SU-DHL-6 (cell line): ENCODE measurements around the gene ADD1.

Experiments
- H2AFZ ChIP-seq: fragments of 200-600 bp; sonication (generic); 2 replicates; pipeline ENCODE4 v1.6.1; 2014; ENCODE audit warnings: low read depth, mild to moderate bottlenecking, moderate library complexity, mixed read lengths, antibody characterized with exemption, low read length; ENCODE audit not compliant: severe bottlenecking
- H3F3A ChIP-seq: fragments of 200-600 bp; shearing (Covaris generic); 2 replicates; pipeline ENCODE4 v1.6.0; 2016; ENCODE audit warnings: antibody characterized with exemption, mild to moderate bottlenecking; ENCODE audit not compliant: insufficient read depth
- H3K27ac ChIP-seq: fragments of 200-600 bp; sonication (generic); 2 replicates; pipeline ENCODE4 v1.5.1; 2016; ENCODE audit warnings: low read depth, mild to moderate bottlenecking, low read length, moderate library complexity, mixed read lengths
- H3K27me3 ChIP-seq: fragments of 200-600 bp; sonication (generic), shearing (Covaris generic); 2 replicates; pipeline ENCODE4 v1.6.0; 2014; ENCODE audit warnings: mild to moderate bottlenecking, low read length
- H3K36me3 ChIP-seq: fragments of 200-600 bp; sonication (generic); 2 replicates; pipeline ENCODE4 v1.6.1; 2014; ENCODE audit warnings: mild to moderate bottlenecking, low read length, mixed read lengths
- H3K4me2 ChIP-seq: fragments of 300-600, 200-600 bp; shearing (Covaris generic), sonication (generic); 2 replicates; pipeline ENCODE4 v1.6.0; 2014; ENCODE audit warnings: low read length, low read depth, mild to moderate bottlenecking; ENCODE audit not compliant: poor library complexity, severe bottlenecking
- H3K4me3 ChIP-seq: fragments of 200-600 bp; sonication (generic); 2 replicates; pipeline ENCODE4 v1.5.1; 2014; ENCODE audit warnings: antibody characterized with exemption, low read length, mild to moderate bottlenecking, mixed read lengths; ENCODE audit not compliant: insufficient read depth, poor library complexity, severe bottlenecking
- H3K79me2 ChIP-seq: fragments of 200-600 bp; sonication (generic); 2 replicates; pipeline ENCODE4 v1.6.1; 2014; ENCODE audit warnings: mild to moderate bottlenecking, low read length, moderate library complexity; ENCODE audit not compliant: insufficient read depth
- H3K9ac ChIP-seq: fragments of 200-600 bp; sonication (generic); 2 replicates; pipeline ENCODE4 v1.7.0; 2014; ENCODE audit warnings: mild to moderate bottlenecking, low read length
- H3K9me2 ChIP-seq: fragments of 200-600 bp; sonication (generic); replicated peaks from 2 replicates; pipeline ENCODE4 v1.6.1; 2014; ENCODE audit warnings: low read length; ENCODE audit not compliant: insufficient read depth
- H3K9me3 ChIP-seq: fragments of 200-600 bp; sonication (generic); 2 replicates; pipeline ENCODE4 v1.6.1; 2014; ENCODE audit warnings: low read length, mixed read lengths; ENCODE audit not compliant: insufficient read depth
- H4K20me1 ChIP-seq: fragments of 200-600 bp; sonication (generic); 2 replicates; pipeline ENCODE4 v1.6.1; 2014; ENCODE audit warnings: low read depth, mild to moderate bottlenecking, antibody characterized with exemption, low read length, moderate library complexity, mixed read lengths
- CTCF ChIP-seq: fragments of 200-600 bp; sonication (generic); IDR thresholded peaks from one replicate; pipeline ENCODE4 v1.5.1; 2017; ENCODE audit warnings: antibody characterized with exemption, mild to moderate bottlenecking, low read length, moderate library complexity; ENCODE audit not compliant: insufficient read depth, poor library complexity, severe bottlenecking
- EZH2phosphoT487 ChIP-seq: fragments of 200-600 bp; sonication (generic), shearing (Covaris generic); conservative IDR thresholded peaks from 2 replicates; pipeline ENCODE4 v1.6.1; 2018; ENCODE audit warnings: mild to moderate bottlenecking, antibody characterized with exemption, low read length, moderate library complexity, mixed read lengths

The ADD1 gene

GRCh38 chr4:2931512-2932301 lies 88.1 kb downstream of the ADD1 start:
- peaks cover 18% of the 10 kb centered on the region for H3F3A ChIP-seq
- H3K9ac ChIP-seq = peak overlapping the region; percentile 14; the same call in 1 of the 2 replicates
- H3K9me2 ChIP-seq = no peaks in the 10 kb centered on the region
- H3K27ac ChIP-seq = peak overlapping the region; percentile 42; the same call in 1 of the 2 replicates
- peak overlapping the region; percentile 70 for H3K4me2 ChIP-seq
- no peak overlapping the region for H3K4me3 ChIP-seq
- TF ChIP-seq EZH2phosphoT487 (no peak), CTCF (peak; percentile 51)
- no peak overlapping the region for H2AFZ ChIP-seq
- no peaks in the 10 kb centered on the region for H3K36me3 ChIP-seq
- no peaks in the 10 kb centered on the region for H4K20me1 ChIP-seq
- no peaks in the 10 kb centered on the region for H3K9me3 ChIP-seq
- peaks cover 6% of the 10 kb centered on the region; the same call in 1 of the 2 replicates for H3K79me2 ChIP-seq
- H3K27me3 ChIP-seq = no peaks in the 10 kb centered on the region

- no peaks in the 10 kb centered on the region for H3K9me3 ChIP-seq
- H3K4me3 ChIP-seq = no peak overlapping the region
- no peaks in the 10 kb centered on the region for H3K36me3 ChIP-seq
- peaks cover 6% of the 10 kb centered on the region; the same call in 1 of the 2 replicates for H3K79me2 ChIP-seq
- no peaks in the 10 kb centered on the region for H4K20me1 ChIP-seq
- H3K27me3 ChIP-seq = no peaks in the 10 kb centered on the region
- H2AFZ ChIP-seq = no peak overlapping the region
- H3K9me2 ChIP-seq = no peaks in the 10 kb centered on the region
- TF ChIP-seq CTCF (no peak), EZH2phosphoT487 (no peak)
- peak overlapping the region; percentile 48 for H3K27ac ChIP-seq
- H3K4me2 ChIP-seq = peak overlapping the region; percentile 70
- H3K9ac ChIP-seq = peak overlapping the region; percentile 62; the same call in 1 of the 2 replicates
- peaks cover 24% of the 10 kb centered on the region for H3F3A ChIP-seq
These were observed 88.8 kb downstream of the ADD1 start for GRCh38 chr4:2932321-2932950.

- TF ChIP-seq CTCF (no peak), EZH2phosphoT487 (no peak)
- peak overlapping the region; percentile 62 for H3K9ac ChIP-seq
- peaks cover 24% of the 10 kb centered on the region for H3F3A ChIP-seq
- H3K9me2 ChIP-seq = no peaks in the 10 kb centered on the region
- no peaks in the 10 kb centered on the region for H4K20me1 ChIP-seq
- no peaks in the 10 kb centered on the region for H3K9me3 ChIP-seq
- no peak overlapping the region for H2AFZ ChIP-seq
- H3K27me3 ChIP-seq = no peaks in the 10 kb centered on the region
- peak overlapping the region; percentile 56 for H3K4me3 ChIP-seq
- peak overlapping the region; percentile 48 for H3K27ac ChIP-seq
- peaks cover 6% of the 10 kb centered on the region; the same call in 1 of the 2 replicates for H3K79me2 ChIP-seq
- H3K4me2 ChIP-seq = peak overlapping the region; percentile 70
- no peaks in the 10 kb centered on the region for H3K36me3 ChIP-seq
These were observed 89.4 kb downstream of the ADD1 start for GRCh38 chr4:2932951-2933565.
